Neural cell (in vitro differentiated cells): ENCODE results near the gene FOXN1.

Experiments
- CTCF ChIP-seq: fragments of 450-650 bp; IDR thresholded peaks from 2 replicates; pipeline ENCODE4 v1.5.1; 2014; ENCODE audit warnings: antibody characterized with exemption, mild to moderate bottlenecking, moderate library complexity; ENCODE audit not compliant: poor library complexity, severe bottlenecking
- EZH2 ChIP-seq: fragments of 200-600, 300-800 bp; shearing (Covaris generic), sonication (generic); IDR thresholded peaks from 2 replicates; pipeline ENCODE4 v1.6.1; 2014; ENCODE audit warnings: antibody characterized with exemption, low read length, borderline replicate concordance, mild to moderate bottlenecking; ENCODE audit not compliant: insufficient read depth, poor library complexity, severe bottlenecking
- RAD21 ChIP-seq: fragments of 450-650 bp; conservative IDR thresholded peaks from 2 replicates; pipeline ENCODE4 v1.6.1; 2014; ENCODE audit warnings: antibody characterized with exemption, mild to moderate bottlenecking, moderate library complexity
- TAF1 ChIP-seq: IDR thresholded peaks from 2 replicates; pipeline ENCODE4 v1.6.1; 2012; ENCODE audit warnings: low read depth

DNA sequence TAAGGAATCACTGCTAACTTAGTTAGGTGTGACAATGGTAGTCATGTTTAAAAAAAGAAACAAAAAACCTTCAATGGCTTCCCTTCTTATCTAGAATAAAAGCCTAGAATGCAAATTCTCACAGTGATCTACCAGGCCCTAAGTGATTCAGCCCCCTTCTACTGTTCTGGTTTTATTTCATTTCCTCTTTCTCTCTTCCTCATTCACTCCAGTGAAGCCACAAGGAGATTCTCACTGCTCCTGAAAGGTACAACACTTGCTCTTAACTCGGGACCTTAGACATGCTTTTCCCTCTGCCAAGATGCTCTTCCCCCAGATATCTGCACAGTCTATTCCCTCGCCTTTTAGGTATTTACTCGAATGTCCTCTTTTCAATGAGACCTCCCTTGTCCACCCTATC lies 61.5 kb downstream of the FOXN1 start:
- TF ChIP-seq TAF1, result no peak
- no peak for TF ChIP-seq EZH2
- no peak for TF ChIP-seq CTCF
- no peak for TF ChIP-seq RAD21
